Neural cell (in vitro differentiated cells): Measurements from ENCODE around the gene ZBTB40.

ENCODE experiments used
- POLR2AphosphoS5 ChIP-seq: IDR thresholded peaks from 2 replicates; pipeline ENCODE4 v1.6.1; 2012
- TF ChIP-seq, protein P1 (sequence below): fragments of 450-650 bp; IDR thresholded peaks from 2 replicates; pipeline ENCODE4 v1.5.1; 2014; ENCODE audit warnings: antibody characterized with exemption, mild to moderate bottlenecking, moderate library complexity; ENCODE audit not compliant: poor library complexity, severe bottlenecking

DNA sequence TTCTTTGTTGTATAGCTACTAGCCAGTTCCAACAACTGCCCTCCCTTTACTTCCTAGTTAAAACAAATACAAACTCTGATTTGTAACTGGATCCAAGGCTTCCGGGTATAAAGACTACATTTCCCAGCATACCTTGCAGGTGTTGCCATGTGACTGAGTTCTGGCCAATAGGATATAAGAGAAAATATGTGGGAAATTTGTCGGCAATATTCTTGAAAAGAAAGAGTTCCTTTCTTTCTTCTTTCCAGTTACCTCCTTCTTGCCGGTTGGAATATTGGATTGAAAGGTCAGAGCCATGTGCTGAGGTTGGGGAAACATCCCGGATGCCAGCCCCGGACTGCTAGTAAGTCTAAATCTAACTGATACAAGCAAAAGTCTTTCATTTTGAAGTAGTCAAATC, 23.0 kb upstream of the ZBTB40 start:
- TF ChIP-seq, protein P1, sequence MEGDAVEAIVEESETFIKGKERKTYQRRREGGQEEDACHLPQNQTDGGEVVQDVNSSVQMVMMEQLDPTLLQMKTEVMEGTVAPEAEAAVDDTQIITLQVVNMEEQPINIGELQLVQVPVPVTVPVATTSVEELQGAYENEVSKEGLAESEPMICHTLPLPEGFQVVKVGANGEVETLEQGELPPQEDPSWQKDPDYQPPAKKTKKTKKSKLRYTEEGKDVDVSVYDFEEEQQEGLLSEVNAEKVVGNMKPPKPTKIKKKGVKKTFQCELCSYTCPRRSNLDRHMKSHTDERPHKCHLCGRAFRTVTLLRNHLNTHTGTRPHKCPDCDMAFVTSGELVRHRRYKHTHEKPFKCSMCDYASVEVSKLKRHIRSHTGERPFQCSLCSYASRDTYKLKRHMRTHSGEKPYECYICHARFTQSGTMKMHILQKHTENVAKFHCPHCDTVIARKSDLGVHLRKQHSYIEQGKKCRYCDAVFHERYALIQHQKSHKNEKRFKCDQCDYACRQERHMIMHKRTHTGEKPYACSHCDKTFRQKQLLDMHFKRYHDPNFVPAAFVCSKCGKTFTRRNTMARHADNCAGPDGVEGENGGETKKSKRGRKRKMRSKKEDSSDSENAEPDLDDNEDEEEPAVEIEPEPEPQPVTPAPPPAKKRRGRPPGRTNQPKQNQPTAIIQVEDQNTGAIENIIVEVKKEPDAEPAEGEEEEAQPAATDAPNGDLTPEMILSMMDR, result no peak
- TF ChIP-seq POLR2AphosphoS5, result no peak
